ENCODE measurements around the gene AUTS2. TPM values are rescaled to one million over a fixed set of nuclear protein-coding genes. Genes with fewer than 3 reads are reported as not detected.

The AUTS2 gene
- total and polyA plus RNA-seq, 9 of the 15 experiments (the other 6 are each of a cell fraction or from before 2014, with no cell fraction given) = 0.58 TPM; not detected in 8

DNA sequence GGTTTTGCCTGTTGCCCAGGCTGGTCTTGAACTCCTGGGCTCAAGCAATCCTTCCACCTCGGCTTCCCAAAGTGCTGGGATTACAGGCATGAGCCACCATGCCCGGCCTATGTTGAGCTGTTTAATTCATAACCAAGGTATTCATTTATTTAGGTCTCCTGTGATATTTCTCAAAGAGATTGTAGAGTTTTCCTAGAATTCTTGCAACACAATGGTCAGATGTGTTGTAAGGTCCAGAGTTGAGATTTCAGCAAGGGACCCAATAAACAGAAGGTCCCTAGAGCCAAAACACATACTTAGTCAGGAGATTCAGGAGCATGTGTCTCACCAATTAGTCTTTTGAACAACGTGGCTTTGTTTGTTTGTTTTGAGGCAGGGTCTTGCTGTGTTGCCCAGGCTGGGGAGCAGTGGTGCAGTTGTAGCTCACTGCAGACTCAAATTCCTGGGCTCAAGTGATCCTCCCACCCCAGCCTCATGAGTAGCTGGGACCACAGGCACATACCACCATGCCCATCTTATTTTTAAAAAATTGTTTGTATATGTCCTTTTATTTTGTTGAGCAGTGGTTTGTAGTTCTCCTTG is 1212.4 kb downstream of the AUTS2 start:
- Histone ChIP-seq H3K4me2 (ENCODE audit: insufficient read depth, low read length) (no peak overlapping the region), H3K4me3 (no peak overlapping the region), H2AFZ (ENCODE audit: low read depth, low read length) (no peak overlapping the region), H3K36me3 (ENCODE audit: control insufficient read depth, insufficient read depth, low read length) (no peaks in the 10 kb centered on the region), H3K27me3 (ENCODE audit: control insufficient read depth in 2 of 2, insufficient read depth in 2 of 2, low read length in 2 of 2) (peaks cover 0 to 12% of the 10 kb centered on the region in 2 experiments; a peak in 1 of 5 replicates), H3K4me1 (replicated peaks in 1 of 2; ENCODE audit: control insufficient read depth in 2 of 2, insufficient read depth in 2 of 2, low read length in 2 of 2) (no peaks in the 10 kb centered on the region), H4K20me1 (replicated peaks; ENCODE audit: control insufficient read depth, insufficient read depth, low read length) (no peaks in the 10 kb centered on the region), H3K9ac (ENCODE audit: insufficient read depth in 1 of 2, low read depth in 2 of 2, low read length in 2 of 2) (no peak overlapping the region), H3K9me3 (replicated peaks; ENCODE audit: control insufficient read depth, insufficient read depth, low read depth, low read length) (no peaks in the 10 kb centered on the region), H3K27ac (ENCODE audit: extremely low read depth, low read depth, low read length) (no peak overlapping the region), H3K9me1 (ENCODE audit: control insufficient read depth, insufficient read depth, low read length) (no peaks in the 10 kb centered on the region), H3K79me2 (ENCODE audit: control insufficient read depth, insufficient read depth, low read length) (no peaks in the 10 kb centered on the region)
- ATAC-seq (no peak), FAIRE-seq (no peak), DNase-seq (ENCODE audit: extremely low read depth in 1 of 4, low spot score in 3 of 4) (no peak)
- no TSS peak for BruUV-seq (replicated peaks)
- ChIA-PET CTCF (ENCODE audit: low intra/inter-chr PET ratio) (interaction anchor here (0.7 kb wide), 1 partner anchor 1348 kb away, joined by 4 read pairs; no protein-coding TSS in a partner anchor), POLR2A (no interaction called here)
- no peak for TF ChIP-seq RB1 (IDR thresholded peaks at IDR 0.05; ENCODE audit: low read depth)
- TF ChIP-seq, protein P1, sequence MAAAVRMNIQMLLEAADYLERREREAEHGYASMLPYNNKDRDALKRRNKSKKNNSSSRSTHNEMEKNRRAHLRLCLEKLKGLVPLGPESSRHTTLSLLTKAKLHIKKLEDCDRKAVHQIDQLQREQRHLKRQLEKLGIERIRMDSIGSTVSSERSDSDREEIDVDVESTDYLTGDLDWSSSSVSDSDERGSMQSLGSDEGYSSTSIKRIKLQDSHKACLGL (CRISPR knock-in tag; IDR thresholded peaks at IDR 0.05; ENCODE audit: borderline replicate concordance, poor library complexity, severe bottlenecking) = no peak
- TF ChIP-seq BCL6 (CRISPR knock-in tag; IDR thresholded peaks at IDR 0.05) = no peak
- no peak for TF ChIP-seq PTTG1 (tag; IDR thresholded peaks at IDR 0.05; ENCODE audit: low read depth)
- TF ChIP-seq, protein P2, sequence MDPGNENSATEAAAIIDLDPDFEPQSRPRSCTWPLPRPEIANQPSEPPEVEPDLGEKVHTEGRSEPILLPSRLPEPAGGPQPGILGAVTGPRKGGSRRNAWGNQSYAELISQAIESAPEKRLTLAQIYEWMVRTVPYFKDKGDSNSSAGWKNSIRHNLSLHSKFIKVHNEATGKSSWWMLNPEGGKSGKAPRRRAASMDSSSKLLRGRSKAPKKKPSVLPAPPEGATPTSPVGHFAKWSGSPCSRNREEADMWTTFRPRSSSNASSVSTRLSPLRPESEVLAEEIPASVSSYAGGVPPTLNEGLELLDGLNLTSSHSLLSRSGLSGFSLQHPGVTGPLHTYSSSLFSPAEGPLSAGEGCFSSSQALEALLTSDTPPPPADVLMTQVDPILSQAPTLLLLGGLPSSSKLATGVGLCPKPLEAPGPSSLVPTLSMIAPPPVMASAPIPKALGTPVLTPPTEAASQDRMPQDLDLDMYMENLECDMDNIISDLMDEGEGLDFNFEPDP (CRISPR knock-in tag; IDR thresholded peaks at IDR 0.05) = no peak
- no peak for TF ChIP-seq SIRT6 (IDR thresholded peaks at IDR 0.05; ENCODE audit: low read depth, low read length)
- no peak for TF ChIP-seq NFATC3 (IDR thresholded peaks at IDR 0.05)
- TF ChIP-seq RBM39 (optimal IDR thresholded peaks at IDR 0.05; ENCODE audit: low read depth, low read length) = no peak
- TF ChIP-seq HMG20A (CRISPR knock-in tag; conservative IDR thresholded peaks at IDR 0.05) = no peak
- no peak for TF ChIP-seq RBBP5 (IDR thresholded peaks at IDR 0.05; ENCODE audit: borderline replicate concordance, insufficient read depth, low read length, poor library complexity, severe bottlenecking)
- intact Hi-C loops (cut with micrococcal nuclease) (no loop called here), in situ Hi-C loops (cut with MboI) (no loop called here)
- 0% methylated on average over 3 of the region's 3 CpGs for WGBS (ENCODE audit: insufficient coverage, low coverage, missing lambda C conversion rate)
